A673 (cell line): ENCODE measurements around the gene CDC42SE2.

Experiments
- EZH2 ChIP-seq: fragments of 200-600 bp; sonication (generic); IDR thresholded peaks from 2 replicates; pipeline ENCODE4 v1.6.1; 2017; ENCODE audit warnings: borderline replicate concordance, low read depth, mild to moderate bottlenecking, mixed read lengths, antibody characterized with exemption, low read length; ENCODE audit not compliant: poor library complexity, severe bottlenecking
- TF ChIP-seq, protein P1 (sequence below): fragments of 300-800, 200-600 bp; sonication (generic); conservative IDR thresholded peaks from 2 replicates; pipeline ENCODE4 v1.5.1; 2017; ENCODE audit warnings: low read depth, mild to moderate bottlenecking, antibody characterized with exemption, low read length, moderate library complexity, mixed read lengths

- TF ChIP-seq, protein P1, sequence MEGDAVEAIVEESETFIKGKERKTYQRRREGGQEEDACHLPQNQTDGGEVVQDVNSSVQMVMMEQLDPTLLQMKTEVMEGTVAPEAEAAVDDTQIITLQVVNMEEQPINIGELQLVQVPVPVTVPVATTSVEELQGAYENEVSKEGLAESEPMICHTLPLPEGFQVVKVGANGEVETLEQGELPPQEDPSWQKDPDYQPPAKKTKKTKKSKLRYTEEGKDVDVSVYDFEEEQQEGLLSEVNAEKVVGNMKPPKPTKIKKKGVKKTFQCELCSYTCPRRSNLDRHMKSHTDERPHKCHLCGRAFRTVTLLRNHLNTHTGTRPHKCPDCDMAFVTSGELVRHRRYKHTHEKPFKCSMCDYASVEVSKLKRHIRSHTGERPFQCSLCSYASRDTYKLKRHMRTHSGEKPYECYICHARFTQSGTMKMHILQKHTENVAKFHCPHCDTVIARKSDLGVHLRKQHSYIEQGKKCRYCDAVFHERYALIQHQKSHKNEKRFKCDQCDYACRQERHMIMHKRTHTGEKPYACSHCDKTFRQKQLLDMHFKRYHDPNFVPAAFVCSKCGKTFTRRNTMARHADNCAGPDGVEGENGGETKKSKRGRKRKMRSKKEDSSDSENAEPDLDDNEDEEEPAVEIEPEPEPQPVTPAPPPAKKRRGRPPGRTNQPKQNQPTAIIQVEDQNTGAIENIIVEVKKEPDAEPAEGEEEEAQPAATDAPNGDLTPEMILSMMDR, result no peak
- TF ChIP-seq EZH2, result no peak
These were observed 38.4 kb upstream of the CDC42SE2 start for GRCh38 chr5:131225282-131225974.
